ENCODE measurements around the gene RFX2. TPM values are rescaled to one million over a fixed set of nuclear protein-coding genes. Genes with fewer than 3 reads are reported as not detected.

The RFX2 gene
- total RNA-seq, 1 donor from 2014 or later = 1.2 TPM

GRCh38 chr19:6078068-6078467, 32.2 kb downstream of the RFX2 start:
- no peaks in the 10 kb centered on the region for H3K9me3 Mint-ChIP-seq (ENCODE audit: unreplicated experiment)
- no peak overlapping the region for H3K27ac Mint-ChIP-seq (ENCODE audit: unreplicated experiment)
- H3K4me3 Mint-ChIP-seq (ENCODE audit: unreplicated experiment) = no peak overlapping the region
- no peaks in the 10 kb centered on the region for H3K36me3 Mint-ChIP-seq (ENCODE audit: low read depth, unreplicated experiment)
- DNase-seq (ENCODE audit: low spot score) = no peak
- no peaks in the 10 kb centered on the region for H3K4me1 Mint-ChIP-seq (ENCODE audit: unreplicated experiment)
- H3K27me3 Mint-ChIP-seq (ENCODE audit: unreplicated experiment) = peaks cover 2% of the 10 kb centered on the region
- TF ChIP-seq, protein P1, sequence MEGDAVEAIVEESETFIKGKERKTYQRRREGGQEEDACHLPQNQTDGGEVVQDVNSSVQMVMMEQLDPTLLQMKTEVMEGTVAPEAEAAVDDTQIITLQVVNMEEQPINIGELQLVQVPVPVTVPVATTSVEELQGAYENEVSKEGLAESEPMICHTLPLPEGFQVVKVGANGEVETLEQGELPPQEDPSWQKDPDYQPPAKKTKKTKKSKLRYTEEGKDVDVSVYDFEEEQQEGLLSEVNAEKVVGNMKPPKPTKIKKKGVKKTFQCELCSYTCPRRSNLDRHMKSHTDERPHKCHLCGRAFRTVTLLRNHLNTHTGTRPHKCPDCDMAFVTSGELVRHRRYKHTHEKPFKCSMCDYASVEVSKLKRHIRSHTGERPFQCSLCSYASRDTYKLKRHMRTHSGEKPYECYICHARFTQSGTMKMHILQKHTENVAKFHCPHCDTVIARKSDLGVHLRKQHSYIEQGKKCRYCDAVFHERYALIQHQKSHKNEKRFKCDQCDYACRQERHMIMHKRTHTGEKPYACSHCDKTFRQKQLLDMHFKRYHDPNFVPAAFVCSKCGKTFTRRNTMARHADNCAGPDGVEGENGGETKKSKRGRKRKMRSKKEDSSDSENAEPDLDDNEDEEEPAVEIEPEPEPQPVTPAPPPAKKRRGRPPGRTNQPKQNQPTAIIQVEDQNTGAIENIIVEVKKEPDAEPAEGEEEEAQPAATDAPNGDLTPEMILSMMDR (IDR thresholded peaks at IDR 0.05; ENCODE audit: unreplicated experiment) = no peak

DNA sequence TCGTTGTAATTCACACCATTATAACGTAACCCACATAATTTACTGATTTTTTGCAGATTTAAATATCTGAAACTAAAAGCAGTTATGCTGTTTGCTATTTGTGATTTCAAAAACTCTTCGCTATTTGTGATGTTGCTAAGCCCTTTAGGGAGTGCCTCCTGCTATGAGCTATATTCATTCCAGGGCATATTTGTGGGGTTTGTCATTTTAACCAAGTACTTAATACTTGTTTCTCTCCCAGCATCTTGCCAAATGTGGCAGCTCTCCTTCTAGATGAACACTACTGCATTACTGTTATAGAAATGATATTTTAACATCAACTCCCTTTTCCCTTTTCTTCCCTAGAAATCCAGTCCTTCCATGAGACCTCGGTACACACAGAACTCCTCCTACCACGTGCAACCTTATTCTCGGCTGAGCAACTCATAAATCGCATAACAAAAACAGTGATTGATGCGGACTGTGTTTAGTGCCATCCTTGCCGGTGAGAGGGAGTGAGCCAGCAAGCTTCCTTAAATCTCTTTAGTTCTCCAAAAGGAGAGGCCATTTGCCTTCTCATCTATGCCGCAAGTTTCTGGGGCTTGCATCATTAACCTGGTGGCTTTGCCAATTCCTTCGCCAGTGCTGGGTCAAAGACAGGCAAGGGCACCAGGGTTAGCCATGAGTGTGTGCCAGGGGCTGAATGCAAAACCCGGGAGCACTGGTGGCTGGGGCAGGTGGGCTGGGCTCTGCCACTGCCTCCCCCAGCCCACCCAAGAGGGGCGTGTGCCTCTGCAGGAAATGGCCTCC, 33.4 kb downstream of the RFX2 start:
- Mint-ChIP-seq H3K4me1 (ENCODE audit: unreplicated experiment) (no peaks in the 10 kb centered on the region), H3K9me3 (ENCODE audit: unreplicated experiment) (no peaks in the 10 kb centered on the region), H3K27me3 (ENCODE audit: unreplicated experiment) (peaks cover 4% of the 10 kb centered on the region), H3K4me3 (ENCODE audit: unreplicated experiment) (no peak overlapping the region), H3K36me3 (ENCODE audit: low read depth, unreplicated experiment) (no peaks in the 10 kb centered on the region), H3K27ac (ENCODE audit: unreplicated experiment) (no peak overlapping the region)
- DNase-seq (ENCODE audit: low spot score) = no peak
- TF ChIP-seq, protein P1 (IDR thresholded peaks at IDR 0.05; ENCODE audit: unreplicated experiment) = no peak

DNA sequence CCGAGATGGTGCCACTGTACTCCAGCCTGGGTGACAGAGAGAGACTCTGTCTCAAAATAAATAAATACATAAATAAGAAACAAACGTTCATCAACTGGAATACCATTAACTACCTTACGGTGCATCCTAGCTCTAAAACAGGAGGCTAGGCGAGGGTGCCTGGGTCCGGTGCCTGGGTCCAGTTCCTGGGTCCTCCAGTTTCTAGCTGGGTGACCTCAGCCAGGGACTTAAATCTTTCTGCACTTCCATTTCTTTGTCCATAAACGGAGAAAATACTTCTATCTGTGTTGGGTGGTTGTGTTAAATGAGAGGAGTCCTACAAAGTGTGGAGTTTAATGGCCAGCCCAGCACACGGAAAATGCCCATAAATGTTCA, 34.0 kb downstream of the RFX2 start:
- DNase-seq (ENCODE audit: low spot score) = no peak
- no peak overlapping the region for H3K4me3 Mint-ChIP-seq (ENCODE audit: unreplicated experiment)
- no peaks in the 10 kb centered on the region for H3K36me3 Mint-ChIP-seq (ENCODE audit: low read depth, unreplicated experiment)
- no peaks in the 10 kb centered on the region for H3K4me1 Mint-ChIP-seq (ENCODE audit: unreplicated experiment)
- H3K27me3 Mint-ChIP-seq (ENCODE audit: unreplicated experiment) = peaks cover 4% of the 10 kb centered on the region
- TF ChIP-seq, protein P1 (IDR thresholded peaks at IDR 0.05; ENCODE audit: unreplicated experiment) = no peak
- no peak overlapping the region for H3K27ac Mint-ChIP-seq (ENCODE audit: unreplicated experiment)
- no peaks in the 10 kb centered on the region for H3K9me3 Mint-ChIP-seq (ENCODE audit: unreplicated experiment)

- Mint-ChIP-seq H3K36me3 (ENCODE audit: low read depth, unreplicated experiment) (no peaks in the 10 kb centered on the region), H3K4me3 (ENCODE audit: unreplicated experiment) (no peak overlapping the region), H3K27ac (ENCODE audit: unreplicated experiment) (no peak overlapping the region), H3K27me3 (ENCODE audit: unreplicated experiment) (peaks cover 4% of the 10 kb centered on the region), H3K4me1 (ENCODE audit: unreplicated experiment) (no peaks in the 10 kb centered on the region), H3K9me3 (ENCODE audit: unreplicated experiment) (no peaks in the 10 kb centered on the region)
- TF ChIP-seq, protein P1 (IDR thresholded peaks at IDR 0.05; ENCODE audit: unreplicated experiment) = no peak
- no peak for DNase-seq (ENCODE audit: low spot score)
These were observed 35.4 kb downstream of the RFX2 start for GRCh38 chr19:6074709-6075403.
